Motor neuron (in vitro differentiated cells): Measurements from ENCODE around the gene PTPN14. TPM values are rescaled to one million over a fixed set of nuclear protein-coding genes. Genes with fewer than 3 reads are reported as not detected.
"Not testable (repeated sequence)": the region's sequence is repeated elsewhere in the genome, so short reads cannot be mapped to it uniquely, and the experiment has no call there.

Experiments used
- ATAC-seq, 8 experiments: fragments of 200-7000 bp; cut with Tn5 transposase; replicated peaks in 6 of 8; 2 replicates each; pipeline ENCODE4 v1.8.0; 2021; ENCODE audit warnings: mild to moderate bottlenecking in 8 of 8, moderate library complexity in 8 of 8
- H3K27ac ChIP-seq, 2 donors: fragments of 250-450 bp; sonication (Bioruptor Pico); 2 replicates each; pipeline ENCODE4 v1.9.0; 2021; ENCODE audit warnings: antibody characterized with exemption in 2 of 2, mild to moderate bottlenecking in 2 of 2, moderate library complexity in 1 of 2
- H3K4me1 ChIP-seq, 2 donors: fragments of 250-450 bp; sonication (Bioruptor Pico); replicated peaks in 1 of 2; 2 replicates each; pipeline ENCODE4 v1.6.1; 2021; ENCODE audit warnings: antibody characterized with exemption in 2 of 2, mild to moderate bottlenecking in 2 of 2, moderate library complexity in 1 of 2
- H3K4me3 ChIP-seq, 5 donors: fragments of 250-450 bp; sonication (Bioruptor Pico); 2 replicates each; pipeline ENCODE4 v1.9.0; 2021; ENCODE audit warnings: antibody characterized with exemption in 5 of 5, mild to moderate bottlenecking in 5 of 5, moderate library complexity in 4 of 5
- WGBS, 10 experiments: fragments of 450-650 bp; shearing (Covaris generic); methylation state at CpG; one replicate each; pipeline ENCODE4 v1.0.0; 2022; 5-methylcytosine and 5-hydroxymethylcytosine counted together
- in situ Hi-C, 9 experiments: fragments of 400-800 bp; cut with MboI; loops; one replicate each; pipeline ENCODE4 v1.15.0; 2021; ENCODE audit warnings: low sequenced_read_pairs in 9 of 9, low pct_unique_long_range_greater_than_20kb in 2 of 9; ENCODE audit not compliant: unreplicated experiment in 9 of 9
- total RNA-seq, 8 experiments: library from RNA; unstranded; fragments of 300-600 nt; gene quantifications; 2 replicates each; pipeline versions ENCODE4 v1.2.3 to v1.2.4, GENCODE V29; 2022

PTPN14 gene
- 10 to 100 TPM in 3 of 8 experiments, 1 to 10 TPM in 5; 1.4 to 43.4 (median 5.5) TPM for total RNA-seq

DNA sequence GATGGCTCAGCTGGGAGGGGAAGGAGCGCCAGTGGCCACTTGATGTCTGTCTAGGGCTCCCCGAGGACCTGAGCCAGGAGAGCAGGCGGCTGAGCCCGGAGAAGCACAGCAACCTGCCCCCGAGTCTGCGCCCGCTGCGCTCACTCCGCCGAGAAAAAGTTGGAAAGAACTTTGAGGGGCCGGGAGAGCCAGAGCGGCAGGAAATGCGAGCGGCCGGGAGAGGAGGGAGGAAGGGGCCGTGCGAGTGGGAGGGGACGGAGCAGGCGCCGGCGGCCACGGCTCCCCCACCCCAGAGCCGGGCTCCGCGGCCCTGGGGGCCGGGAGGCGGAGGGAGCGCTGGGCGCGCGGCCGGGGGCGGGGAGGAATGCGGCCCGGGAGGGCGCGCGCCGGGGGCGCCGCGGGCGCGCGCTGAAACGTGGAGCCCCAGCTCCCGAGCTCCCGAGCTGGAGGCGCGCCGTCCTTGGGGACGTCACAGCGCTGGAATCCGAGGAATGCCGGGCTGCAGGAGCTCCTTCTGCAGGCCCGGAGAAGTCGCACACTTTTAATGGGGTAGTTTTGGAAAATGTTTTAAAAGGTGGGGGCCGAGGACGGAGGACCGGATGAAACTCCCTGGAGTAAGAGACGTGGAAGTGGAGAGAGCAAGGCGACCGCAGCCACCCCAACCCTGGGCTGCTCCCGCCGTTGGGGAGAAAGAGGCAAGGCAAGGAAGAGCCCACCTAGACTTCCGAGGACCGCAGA lies at the start of gene PTPN14:
TSS of gene PTPN14 (minus strand) at position 167 of the 738 bp plus-strand sequence. CDS start 86,799 bp downstream, outside the sequence.
- WGBS, 10 experiments, result 0 to 1% (median 0%) methylated on average over 1 to 17 of the region's 67 CpGs; no CpG with 5 or more reads in 3 of the 10 experiments
- in situ Hi-C loops, result no loop called here
- peak; percentile 78 to 95 (median 90) for ATAC-seq
- Histone ChIP-seq H3K27ac (peak within 1 kb of the TSS; percentile 6 to 40), H3K4me1 (peaks cover 9 to 11% of the 10 kb centered on the region in 2 donors), H3K4me3 (peak within 1 kb of the TSS; percentile 41 to 61 (median 56))

DNA sequence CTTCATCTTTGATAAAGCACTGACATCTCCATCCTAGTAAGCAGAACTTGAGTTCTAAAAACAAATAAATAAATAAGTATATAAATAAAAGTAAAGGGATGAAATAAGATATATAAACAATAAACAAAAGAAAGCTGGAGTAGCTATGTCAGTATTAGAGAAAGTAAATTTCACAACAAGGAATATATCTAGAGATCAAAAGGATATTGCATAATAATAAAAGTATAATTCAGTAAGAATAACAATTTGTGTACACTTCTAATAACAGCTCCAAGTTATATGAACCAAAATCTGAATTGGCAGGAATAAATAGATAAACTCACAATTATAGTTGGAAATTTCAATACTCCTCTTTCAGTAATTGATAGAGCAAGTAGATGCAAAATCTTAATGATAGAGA lies 41.8 kb upstream of the PTPN14 start:
- H3K4me1 ChIP-seq, result no peaks in the 10 kb centered on the region
- H3K27ac ChIP-seq, result no peak overlapping the region
- no peak overlapping the region for H3K4me3 ChIP-seq
- in situ Hi-C loops, result loop anchor here in 4 of 9 experiments (25.0 kb wide), 2 partner anchors 256 to 331 kb away; no protein-coding TSS in a partner anchor
- no peak for ATAC-seq

GRCh38 chr1:214591918-214592317 lies 40.5 kb upstream of the PTPN14 start:
- ATAC-seq, H3K4me1 ChIP-seq, H3K4me3 ChIP-seq, H3K27ac ChIP-seq: not testable (repeated sequence)
- in situ Hi-C loops, result loop anchor here in 4 of 9 experiments (25.0 kb wide), 2 partner anchors 255 to 330 kb away; no protein-coding TSS in a partner anchor
- WGBS, 10 experiments, result 65 to 100% (median 86%) methylated on average over 1 to 8 of the region's 8 CpGs

GRCh38 chr1:214590696-214591095 lies 39.3 kb upstream of the PTPN14 start:
- ATAC-seq, result no peak
- 50 to 100% (median 82%) methylated on average over 1 to 5 of the region's 5 CpGs for WGBS, 10 experiments
- Histone ChIP-seq H3K4me1 (no peaks in the 10 kb centered on the region), H3K27ac (no peak overlapping the region), H3K4me3 (no peak overlapping the region)
- in situ Hi-C loops, result loop anchor here in 4 of 9 experiments (25.0 kb wide), 2 partner anchors 253 to 328 kb away; no protein-coding TSS in a partner anchor

DNA sequence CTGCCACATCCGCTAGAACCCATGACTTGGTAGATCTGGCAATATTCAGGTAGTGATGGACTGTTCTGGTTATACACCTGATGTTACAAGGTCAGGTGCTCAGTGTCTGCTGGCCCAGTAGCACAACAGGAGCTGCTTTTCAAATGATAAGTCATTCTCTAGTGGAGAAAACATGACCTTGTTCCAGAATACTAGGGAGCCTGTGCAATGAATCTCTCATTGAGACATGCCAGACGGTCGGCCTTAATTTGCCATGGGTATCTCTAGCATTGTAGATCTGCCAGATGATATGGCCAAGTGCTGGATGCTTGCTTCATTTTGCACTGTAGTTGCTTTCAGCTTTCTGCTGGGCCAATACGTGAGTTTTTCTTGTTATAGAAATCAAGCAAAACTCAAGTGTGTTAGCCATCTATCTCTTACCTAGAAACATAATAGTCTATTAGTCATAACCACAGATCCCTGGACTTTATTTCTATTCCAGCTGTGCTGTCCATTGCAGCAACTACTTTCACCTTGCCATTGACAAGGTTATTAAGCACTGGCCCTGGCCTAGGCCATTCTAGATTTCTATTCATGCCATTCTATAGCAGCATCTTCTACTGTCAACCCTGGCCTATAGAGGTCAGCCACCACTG lies 37.7 kb upstream of the PTPN14 start:
- Histone ChIP-seq H3K4me1 (no peaks in the 10 kb centered on the region), H3K4me3 (no peak overlapping the region), H3K27ac (no peak overlapping the region)
- in situ Hi-C loops, result loop anchor here in 5 of 9 experiments (10.0 to 25.0 kb wide), 3 partner anchors 252 to 327 kb away; no protein-coding TSS in a partner anchor
- ATAC-seq, result no peak
- WGBS, 10 experiments, result 79 to 100% (median 90%) methylated on average over 1 to 4 of the region's 4 CpGs; no CpG with 5 or more reads in 2 of the 10 experiments

GRCh38 chr1:214587165-214587564 lies 35.8 kb upstream of the PTPN14 start:
- in situ Hi-C loops, result loop anchor here in 5 of 9 experiments (10.0 to 25.0 kb wide), 3 partner anchors 250 to 325 kb away; no protein-coding TSS in a partner anchor
- no peak for ATAC-seq
- H3K27ac ChIP-seq, result no peak overlapping the region
- 56 to 100% (median 83%) methylated on average over 2 to 5 of the region's 5 CpGs; no CpG with 5 or more reads in 1 of the 10 experiments for WGBS, 10 experiments
- H3K4me1 ChIP-seq, result no peaks in the 10 kb centered on the region
- H3K4me3 ChIP-seq, result no peak overlapping the region

- H3K4me1 ChIP-seq, result no peaks in the 10 kb centered on the region
- in situ Hi-C loops, result loop anchor here in 5 of 9 experiments (10.0 to 25.0 kb wide), 3 partner anchors 249 to 324 kb away; no protein-coding TSS in a partner anchor
- WGBS, 10 experiments, result 69 to 100% (median 86%) methylated on average over 3 of the region's 3 CpGs; no CpG with 5 or more reads in 4 of the 10 experiments
- no peak overlapping the region for H3K27ac ChIP-seq
- ATAC-seq, result no peak
- H3K4me3 ChIP-seq, result no peak overlapping the region
These were observed 35.2 kb upstream of the PTPN14 start for GRCh38 chr1:214586621-214587020.

GRCh38 chr1:214584805-214585766 lies 33.7 kb upstream of the PTPN14 start:
- no peaks in the 10 kb centered on the region for H3K4me1 ChIP-seq
- no peak overlapping the region for H3K27ac ChIP-seq
- ATAC-seq, result peak in 4 of 8 experiments; percentile 60 to 91 (median 86)
- in situ Hi-C loops, result loop anchor here in 5 of 9 experiments (10.0 to 25.0 kb wide), 3 partner anchors 248 to 323 kb away; no protein-coding TSS in a partner anchor
- no peak overlapping the region for H3K4me3 ChIP-seq
- WGBS, 10 experiments, result 0 to 100% (median 51%) methylated on average over 1 of the region's 1 CpG; no CpG with 5 or more reads in 2 of the 10 experiments

DNA sequence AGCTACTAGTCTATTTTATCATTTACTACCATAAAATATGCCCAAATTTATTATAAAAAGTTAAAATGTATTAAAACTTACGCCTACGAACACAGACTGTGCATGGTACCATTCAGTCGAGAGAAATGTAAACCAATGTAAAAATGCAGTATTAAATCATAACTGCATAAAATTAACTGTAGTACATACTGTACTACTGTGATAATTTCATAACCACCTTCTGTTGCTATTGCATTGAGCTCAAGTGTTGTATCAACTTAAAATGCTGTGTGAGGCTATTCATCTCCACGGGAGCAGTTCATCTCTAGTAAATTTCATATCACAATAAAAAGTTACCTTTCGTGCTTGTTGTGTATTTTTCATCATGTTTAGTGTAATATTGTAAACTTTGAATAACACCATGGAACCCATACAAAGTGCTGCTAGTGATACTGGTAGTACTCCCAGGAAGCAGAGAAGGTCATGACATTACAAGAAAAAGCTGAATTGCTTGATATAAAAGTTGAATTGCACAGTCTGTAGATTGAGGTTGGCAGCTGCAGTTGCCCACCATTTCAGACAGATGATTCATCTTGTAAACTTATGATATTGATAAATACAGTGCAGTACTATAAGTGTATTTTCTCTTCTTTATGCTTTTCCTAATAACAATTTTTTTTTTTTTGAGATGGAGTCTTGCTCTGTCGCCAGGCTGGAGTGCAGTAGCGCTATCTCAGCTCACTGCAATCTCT lies 32.6 kb upstream of the PTPN14 start:
- WGBS, 10 experiments, result 57 to 95% (median 92%) methylated on average over 3 to 7 of the region's 7 CpGs; no CpG with 5 or more reads in 1 of the 10 experiments
- no peaks in the 10 kb centered on the region for H3K4me1 ChIP-seq
- ATAC-seq, result peak in 1 of 8 experiments; percentile 59
- H3K27ac ChIP-seq, result no peak overlapping the region
- H3K4me3 ChIP-seq, result no peak overlapping the region
- in situ Hi-C loops, result loop anchor here in 5 of 9 experiments (10.0 to 25.0 kb wide), 3 partner anchors 247 to 322 kb away; no protein-coding TSS in a partner anchor

DNA sequence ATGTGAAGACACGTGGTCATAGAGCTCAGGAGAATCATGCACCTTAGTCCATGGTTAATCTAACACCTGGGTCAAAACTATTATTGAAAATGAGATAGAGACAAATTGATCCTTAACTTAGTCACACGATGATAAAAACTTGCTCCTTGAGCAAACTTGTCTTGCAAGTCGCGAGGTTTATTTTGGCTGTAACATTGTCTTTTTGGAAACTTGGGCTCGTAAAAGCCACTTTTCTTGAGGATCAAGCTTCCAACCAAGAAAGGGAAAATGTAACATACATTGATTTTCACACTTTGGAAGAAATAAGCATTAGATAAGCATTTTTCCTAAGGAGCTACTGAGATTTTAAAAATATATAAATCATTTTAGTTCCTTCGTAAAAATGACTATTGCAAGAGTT lies 31.7 kb upstream of the PTPN14 start:
- WGBS, 10 experiments, result 44 to 100% (median 82%) methylated on average over 1 to 6 of the region's 6 CpGs
- no peak for ATAC-seq
- Histone ChIP-seq H3K4me1 (no peaks in the 10 kb centered on the region), H3K27ac (no peak overlapping the region), H3K4me3 (no peak overlapping the region)
- in situ Hi-C loops, result loop anchor here in 5 of 9 experiments (10.0 to 25.0 kb wide), 3 partner anchors 246 to 321 kb away; no protein-coding TSS in a partner anchor

GRCh38 chr1:214582289-214582891 lies 31.0 kb upstream of the PTPN14 start:
- H3K4me1 ChIP-seq, result no peaks in the 10 kb centered on the region
- ATAC-seq, result peak in 1 of 8 experiments; percentile 18
- 55 to 86% (median 74%) methylated on average over 3 to 7 of the region's 7 CpGs; no CpG with 5 or more reads in 1 of the 10 experiments for WGBS, 10 experiments
- in situ Hi-C loops, result loop anchor here in 5 of 9 experiments (10.0 to 25.0 kb wide), 3 partner anchors 245 to 320 kb away; no protein-coding TSS in a partner anchor
- H3K4me3 ChIP-seq, result no peak overlapping the region
- H3K27ac ChIP-seq, result no peak overlapping the region
